Adipose tissue (tissue), 3 donors: ENCODE data around the gene DCAF11. TPM values are rescaled to one million over a fixed set of nuclear protein-coding genes. Genes with fewer than 3 reads are reported as not detected.
"Not testable (repeated sequence)": the region's sequence is repeated elsewhere in the genome, so short reads cannot be mapped to it uniquely, and the experiment has no call there.

ENCODE experiments used
- H3K27ac ChIP-seq: one replicate; pipeline ENCODE4 v1.5.1; 2013; ENCODE audit warnings: low read depth, low read length
- WGBS, 3 donors: extraction: QIAGEN DNeasy Blood & Tissue Kit; methylation state at CpG; one replicate each; pipeline ENCODE4 v1.1.7; 2013; 5-methylcytosine and 5-hydroxymethylcytosine counted together
- polyA plus RNA-seq, 3 donors: library from polyadenylated mRNA; stranded (reverse); fragments of 200-250 nt; gene quantifications; one replicate each; pipeline ENCODE4 v1.2.3, GENCODE V29; 2013
- donor health status: healthy with polysubstance abuse.
- donor health status: Bipolar disorder and iron deficiency.
- donor health status: healthy.

Gene DCAF11
- polyA plus RNA-seq, 3 donors, result 27.7 to 65.1 (median 35.6) TPM

GRCh38 chr14:24092505-24093206 lies 21.9 kb upstream of the DCAF11 start:
- H3K27ac ChIP-seq, result no peak overlapping the region
- WGBS, 3 donors, result 69 to 80% (median 79%) methylated on average over 4 of the region's 4 CpGs

DNA sequence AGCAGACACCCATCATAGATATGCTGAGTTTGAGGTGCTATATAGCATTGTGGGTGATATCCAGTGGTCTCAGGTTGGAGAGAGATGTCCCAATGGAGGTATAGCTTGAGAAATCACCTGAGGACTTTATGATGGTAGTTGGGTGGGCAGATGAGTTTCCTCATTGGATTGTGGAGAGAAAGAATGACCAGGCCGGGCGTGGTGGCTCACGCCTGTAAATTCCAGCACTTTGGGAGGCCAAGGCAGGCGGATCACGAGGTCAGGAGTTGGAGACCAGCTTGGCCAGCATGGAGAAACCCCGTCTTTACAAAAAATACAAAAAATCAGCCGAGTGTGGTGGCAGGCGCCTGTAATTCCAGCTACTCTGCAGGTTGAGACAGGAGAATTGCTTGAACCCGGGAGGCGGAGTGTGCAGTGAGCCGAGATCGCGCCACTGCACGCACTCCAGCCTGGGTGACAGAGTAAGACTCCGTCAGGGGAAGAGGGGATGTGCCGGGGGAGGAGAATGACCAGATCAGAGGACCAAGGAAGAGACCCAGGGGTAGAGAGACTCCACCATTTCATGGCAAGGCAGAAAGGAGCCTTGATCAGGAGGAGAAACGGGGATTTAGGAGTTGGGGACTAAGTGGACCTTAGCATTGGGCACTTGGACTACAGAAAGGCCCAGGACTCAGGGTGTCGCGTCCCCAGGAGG lies 21.2 kb upstream of the DCAF11 start:
- no peak overlapping the region for H3K27ac ChIP-seq
- 80 to 83% (median 82%) methylated on average over 19 of the region's 19 CpGs for WGBS, 3 donors

- no peak within 1 kb of the TSS for H3K27ac ChIP-seq
- WGBS, 3 donors, result 0 to 1% (median 0%) methylated on average over 48 to 68 of the region's 68 CpGs
Observed at GRCh38 chr14:24093901-24094840, 20.4 kb upstream of the DCAF11 start, which contains the start of gene PCK2. TSS of gene PCK2 (plus strand) at chr14:24094311. CDS start at chr14:24094406, 95 bp downstream.

GRCh38 chr14:24094841-24095270 lies 19.7 kb upstream of the DCAF11 start:
- 6 to 8% (median 8%) methylated on average over 14 of the region's 14 CpGs for WGBS, 3 donors
- no peak overlapping the region for H3K27ac ChIP-seq

DNA sequence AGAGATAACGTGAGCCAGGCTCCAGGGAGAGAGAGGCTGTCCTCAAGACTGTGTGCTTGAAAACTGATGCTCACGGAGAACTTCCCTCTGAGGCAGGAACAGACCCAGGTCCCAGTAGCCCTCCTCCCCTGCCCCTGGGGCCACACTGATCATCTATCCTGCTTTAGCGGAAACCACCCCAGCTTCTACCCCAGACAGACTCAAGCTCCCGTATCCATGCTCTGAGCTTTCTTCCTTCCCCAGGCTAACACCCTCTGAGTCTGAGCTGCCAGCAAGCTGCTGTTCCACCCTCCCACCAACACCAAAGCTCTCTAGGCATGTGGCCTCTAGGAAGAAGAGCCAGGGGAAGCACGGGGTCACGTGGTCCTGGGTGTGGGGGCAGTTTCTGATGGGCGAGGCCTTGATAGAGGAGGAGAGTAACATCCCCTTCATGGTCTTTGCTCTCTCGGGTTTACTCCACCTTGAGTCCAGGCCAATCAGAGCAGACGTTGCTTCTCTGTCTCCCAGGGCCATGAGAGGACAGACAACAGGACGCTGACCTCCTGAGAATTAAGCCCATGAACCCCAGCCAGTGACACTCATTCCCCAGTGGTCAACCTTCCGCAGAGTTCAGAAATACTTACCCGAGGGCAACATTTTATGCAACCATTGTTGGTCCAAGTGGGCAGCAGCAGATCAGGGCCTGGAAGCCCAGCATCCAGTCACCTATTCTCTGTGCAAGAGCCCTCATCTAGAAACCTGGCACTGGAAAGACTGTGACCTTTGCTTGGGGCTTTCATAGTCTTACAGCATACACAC lies 19.1 kb upstream of the DCAF11 start:
- no peak overlapping the region for H3K27ac ChIP-seq

DNA sequence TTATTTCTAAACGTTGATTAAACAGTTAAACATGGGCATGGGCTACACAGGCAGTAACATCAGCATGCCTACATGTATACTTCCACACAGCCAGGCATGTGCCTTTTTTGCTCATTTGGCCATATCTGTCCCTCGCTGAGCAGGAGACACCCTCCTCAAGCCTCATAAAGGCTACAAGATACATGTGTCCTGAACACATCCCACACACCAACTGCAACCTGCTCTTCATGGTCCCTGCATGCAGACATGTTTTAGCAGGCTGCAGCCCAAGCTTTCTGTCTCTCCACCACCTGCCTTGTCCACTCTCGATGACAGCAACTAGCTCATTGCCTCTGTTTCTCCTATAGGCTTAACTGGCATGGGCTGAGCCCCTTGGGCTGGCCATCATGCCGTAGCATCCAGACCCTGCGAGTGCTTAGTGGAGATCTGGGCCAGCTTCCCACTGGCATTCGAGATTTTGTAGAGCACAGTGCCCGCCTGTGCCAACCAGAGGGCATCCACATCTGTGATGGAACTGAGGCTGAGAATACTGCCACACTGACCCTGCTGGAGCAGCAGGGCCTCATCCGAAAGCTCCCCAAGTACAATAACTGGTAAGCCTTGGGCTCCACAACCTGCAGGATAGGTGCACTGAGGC lies 17.9 kb upstream of the DCAF11 start:
- 92 to 97% (median 95%) methylated on average over 8 of the region's 8 CpGs for WGBS, 3 donors

More for the DNA sequence above, 19.1 kb upstream of the DCAF11 start:
- WGBS, 3 donors, result 34 to 39% (median 37%) methylated on average over 12 of the region's 12 CpGs

DNA sequence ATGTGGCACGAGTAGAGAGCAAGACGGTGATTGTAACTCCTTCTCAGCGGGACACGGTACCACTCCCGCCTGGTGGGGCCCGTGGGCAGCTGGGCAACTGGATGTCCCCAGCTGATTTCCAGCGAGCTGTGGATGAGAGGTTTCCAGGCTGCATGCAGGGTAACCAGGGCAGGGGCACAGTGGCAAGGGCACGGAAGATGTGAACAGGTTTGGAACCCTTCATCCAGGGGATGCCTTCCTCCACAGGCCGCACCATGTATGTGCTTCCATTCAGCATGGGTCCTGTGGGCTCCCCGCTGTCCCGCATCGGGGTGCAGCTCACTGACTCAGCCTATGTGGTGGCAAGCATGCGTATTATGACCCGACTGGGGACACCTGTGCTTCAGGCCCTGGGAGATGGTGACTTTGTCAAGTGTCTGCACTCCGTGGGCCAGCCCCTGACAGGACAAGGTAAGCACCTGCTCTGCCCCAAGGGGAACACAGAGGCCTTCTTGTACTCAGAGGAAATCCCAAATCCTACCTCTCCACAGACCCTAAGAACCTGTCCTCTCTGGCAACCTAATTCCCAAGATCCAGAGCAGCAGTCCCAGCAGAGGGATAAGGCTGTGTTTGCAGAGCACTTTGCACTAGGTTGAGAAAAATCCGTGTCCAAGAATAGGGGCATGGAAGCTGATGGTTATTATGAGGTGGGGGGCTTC lies 16.2 kb upstream of the DCAF11 start:
- no peak overlapping the region for H3K27ac ChIP-seq
- WGBS, 3 donors, result 92 to 95% (median 94%) methylated on average over 16 of the region's 16 CpGs

More for the DNA sequence above, 17.9 kb upstream of the DCAF11 start:
- H3K27ac ChIP-seq, result no peak overlapping the region

GRCh38 chr14:24098927-24099813 lies 15.4 kb upstream of the DCAF11 start:
- no peak overlapping the region for H3K27ac ChIP-seq
- WGBS, 3 donors, result 44 to 88% (median 73%) methylated on average over 17 of the region's 17 CpGs

GRCh38 chr14:24100197-24100981 lies 14.2 kb upstream of the DCAF11 start:
- WGBS, 3 donors, result 80 to 81% (median 80%) methylated on average over 4 of the region's 4 CpGs
- no peak overlapping the region for H3K27ac ChIP-seq

DNA sequence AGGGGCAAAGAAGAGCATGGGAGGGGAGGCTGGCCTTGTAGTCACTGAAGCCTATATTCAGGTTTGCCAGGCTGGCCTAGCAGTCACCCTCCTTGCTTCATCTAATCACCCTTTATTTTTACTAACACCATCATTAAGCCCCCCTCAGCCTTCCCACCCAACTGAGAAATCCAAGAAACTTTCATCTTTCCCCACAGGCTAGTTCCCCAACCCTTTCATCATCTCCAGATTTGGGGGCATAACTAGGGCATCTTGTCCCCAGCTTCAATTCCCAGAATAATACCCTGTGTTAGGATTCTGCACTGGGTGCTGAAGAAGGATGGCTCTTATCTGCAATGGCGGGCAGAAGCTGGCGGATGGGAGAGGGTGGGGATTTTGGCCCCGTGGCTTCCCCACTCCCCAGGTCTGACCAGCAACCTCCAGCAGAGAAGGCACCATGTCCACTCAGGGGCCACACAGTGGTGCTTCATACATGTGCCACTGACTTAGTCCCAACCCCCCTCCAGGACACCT lies 13.5 kb upstream of the DCAF11 start:
- 81 to 94% (median 91%) methylated on average over 3 of the region's 3 CpGs for WGBS, 3 donors

DNA sequence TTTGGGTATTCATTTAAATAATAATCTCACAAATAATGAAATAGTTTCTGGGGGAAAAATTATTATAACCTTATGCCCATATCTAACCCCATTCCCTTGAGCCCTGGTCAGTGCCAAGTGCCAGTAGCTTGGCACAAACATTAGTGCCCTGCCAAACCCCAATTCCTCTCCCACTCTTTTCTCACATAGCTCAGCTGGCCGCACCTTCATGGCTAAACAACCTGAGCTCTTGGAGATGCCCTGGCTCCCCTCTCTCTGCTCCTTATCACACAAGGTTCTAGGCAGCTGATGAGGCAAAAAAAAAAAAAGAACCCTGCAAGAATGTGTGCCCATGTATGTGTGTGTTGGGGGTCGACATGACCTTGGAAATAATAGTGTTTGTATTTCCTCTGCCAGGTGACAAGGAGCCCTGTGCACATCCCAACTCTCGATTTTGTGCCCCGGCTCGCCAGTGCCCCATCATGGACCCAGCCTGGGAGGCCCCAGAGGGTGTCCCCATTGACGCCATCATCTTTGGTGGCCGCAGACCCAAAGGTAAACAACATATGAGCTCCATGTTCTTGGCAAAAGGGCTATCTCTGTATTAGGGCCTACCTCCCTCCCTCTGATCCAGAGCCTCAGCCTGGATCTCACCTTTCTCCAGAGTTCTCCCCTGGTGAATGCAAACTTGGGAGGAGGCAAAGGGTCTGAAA lies 12.1 kb upstream of the DCAF11 start:
- 78 to 93% (median 90%) methylated on average over 7 of the region's 7 CpGs for WGBS, 3 donors
- H3K27ac ChIP-seq, result no peak overlapping the region

More for the DNA sequence above, 13.5 kb upstream of the DCAF11 start:
- H3K27ac ChIP-seq, result no peak overlapping the region

DNA sequence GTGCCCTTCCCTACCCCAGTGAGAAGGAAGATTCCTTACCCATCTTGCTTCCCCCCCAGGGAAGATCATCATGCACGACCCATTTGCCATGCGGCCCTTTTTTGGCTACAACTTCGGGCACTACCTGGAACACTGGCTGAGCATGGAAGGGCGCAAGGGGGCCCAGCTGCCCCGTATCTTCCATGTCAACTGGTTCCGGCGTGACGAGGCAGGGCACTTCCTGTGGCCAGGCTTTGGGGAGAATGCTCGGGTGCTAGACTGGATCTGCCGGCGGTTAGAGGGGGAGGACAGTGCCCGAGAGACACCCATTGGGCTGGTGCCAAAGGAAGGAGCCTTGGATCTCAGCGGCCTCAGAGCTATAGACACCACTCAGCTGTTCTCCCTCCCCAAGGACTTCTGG lies 11.1 kb upstream of the DCAF11 start:
- WGBS, 3 donors, result 92 to 95% (median 93%) methylated on average over 13 of the region's 13 CpGs
- no peak overlapping the region for H3K27ac ChIP-seq

DNA sequence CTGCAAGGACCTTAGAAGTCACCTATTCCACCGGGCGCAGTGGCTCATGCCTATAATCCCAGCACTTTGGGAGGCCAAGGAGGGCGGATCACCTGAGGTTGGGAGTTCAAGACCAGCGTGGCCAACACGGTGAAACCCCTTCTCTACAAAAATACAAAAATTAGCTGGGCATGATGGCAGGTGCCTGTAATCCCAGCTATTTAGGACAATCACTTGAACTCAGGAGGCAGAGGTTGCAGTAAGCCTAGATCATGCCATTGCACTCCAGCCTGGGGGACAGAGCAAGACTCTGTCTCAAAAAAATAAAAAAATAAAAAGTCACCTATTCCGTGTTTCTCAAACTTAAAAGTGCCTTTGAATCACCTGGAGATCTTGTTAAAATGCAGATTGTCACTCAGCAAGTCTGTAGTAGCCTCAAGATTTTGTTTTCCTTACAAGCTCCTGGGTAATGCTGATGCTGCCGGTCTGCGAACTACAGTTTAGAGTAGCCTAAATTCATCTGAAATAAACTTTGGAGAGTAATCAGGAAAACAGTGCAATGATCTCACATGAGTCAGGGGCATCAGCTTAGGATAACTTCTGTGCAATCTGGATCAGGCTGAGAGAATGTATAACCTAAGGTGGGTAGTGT lies 8.9 kb upstream of the DCAF11 start:
- WGBS, 3 donors, result 93 to 95% (median 94%) methylated on average over 8 of the region's 8 CpGs
- H3K27ac ChIP-seq, result not testable (repeated sequence)

GRCh38 chr14:24106672-24107271 lies 7.8 kb upstream of the DCAF11 start:
- WGBS, 3 donors, result 80 to 93% (median 85%) methylated on average over 4 of the region's 4 CpGs
- no peak overlapping the region for H3K27ac ChIP-seq
